ENCODE measurements around the gene STK32B.

DNA sequence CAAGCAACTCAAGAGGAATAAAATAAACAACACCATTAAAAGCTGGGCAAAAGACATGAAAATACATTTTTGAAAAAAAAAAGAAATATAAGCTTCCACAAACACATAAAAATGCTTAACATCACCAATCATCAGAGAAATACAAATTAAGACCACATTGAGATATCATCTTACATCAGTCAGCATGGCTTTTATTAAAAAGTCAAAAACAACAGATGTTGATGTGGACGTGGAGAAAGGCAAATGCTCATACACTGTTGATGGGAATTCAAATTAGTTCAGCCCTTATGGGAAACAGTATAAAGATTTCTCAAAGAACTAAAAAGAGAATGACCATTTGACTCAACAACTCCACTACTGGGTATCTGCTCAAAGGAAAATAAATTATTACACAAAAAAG lies 59.6 kb downstream of the STK32B start:
- no peak for TF ChIP-seq POLR2A (IDR thresholded peaks at IDR 0.05)
- TF ChIP-seq, protein P1, sequence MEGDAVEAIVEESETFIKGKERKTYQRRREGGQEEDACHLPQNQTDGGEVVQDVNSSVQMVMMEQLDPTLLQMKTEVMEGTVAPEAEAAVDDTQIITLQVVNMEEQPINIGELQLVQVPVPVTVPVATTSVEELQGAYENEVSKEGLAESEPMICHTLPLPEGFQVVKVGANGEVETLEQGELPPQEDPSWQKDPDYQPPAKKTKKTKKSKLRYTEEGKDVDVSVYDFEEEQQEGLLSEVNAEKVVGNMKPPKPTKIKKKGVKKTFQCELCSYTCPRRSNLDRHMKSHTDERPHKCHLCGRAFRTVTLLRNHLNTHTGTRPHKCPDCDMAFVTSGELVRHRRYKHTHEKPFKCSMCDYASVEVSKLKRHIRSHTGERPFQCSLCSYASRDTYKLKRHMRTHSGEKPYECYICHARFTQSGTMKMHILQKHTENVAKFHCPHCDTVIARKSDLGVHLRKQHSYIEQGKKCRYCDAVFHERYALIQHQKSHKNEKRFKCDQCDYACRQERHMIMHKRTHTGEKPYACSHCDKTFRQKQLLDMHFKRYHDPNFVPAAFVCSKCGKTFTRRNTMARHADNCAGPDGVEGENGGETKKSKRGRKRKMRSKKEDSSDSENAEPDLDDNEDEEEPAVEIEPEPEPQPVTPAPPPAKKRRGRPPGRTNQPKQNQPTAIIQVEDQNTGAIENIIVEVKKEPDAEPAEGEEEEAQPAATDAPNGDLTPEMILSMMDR (IDR thresholded peaks at IDR 0.05), result no peak
